Heart left ventricle (tissue), 13 donors: ENCODE measurements around the gene KRTAP10-7.

ENCODE experiments used
- CTCF ChIP-seq, 12 donors: fragments of 200-600 bp; sonication (generic) in 4 of 12; IDR thresholded peaks; one replicate each; pipeline versions ENCODE4 v1.5.0 to v1.8.0; 2018 to 2022; ENCODE audit warnings: antibody characterized with exemption in 12 of 12, mild to moderate bottlenecking in 5 of 12
- POLR2A ChIP-seq, 2 donors: fragments of 450-650 bp; IDR thresholded peaks; one replicate each; pipeline ENCODE4 v1.6.1; 2017; ENCODE audit warnings: antibody characterized with exemption in 2 of 2, mild to moderate bottlenecking in 2 of 2, moderate library complexity in 2 of 2
- donor health status: ischemic (EF 13 %, LVEDD 7.1; RV severe dilation, severe dysfunction).
- donor health status: DM: no; HTN: yes; CAD: no.
- donor health status: DM: no; HTN: no; CAD: no.
- donor health status: ischemic (EF 25% LVEDD 6.9; RV normal size, moderate dysfunction).
- donor health status: ischemic (EF 25% LVEDD 5.7; RV mildly dilated, moderate dysfunction).
- donor health status: ischemic (EF 35%, LVEDD 5.7; RV mildly dilated, moderate dysfunction).
- donor health status: nonischemic (EF 11% LVEDD 7.7; RV severe dilation, severe dysfunction).
- donor health status: DM: yes; HTN: yes; CAD: no.
- donor health status: PGD.
- donor health status: ischemic (EF 29% LVEDD 5.4; RV normal size, mild dysfunction).
- donor health status: nonischemic (EF 23%, LVEDD 6.1; RV moderate dilation, normal function).

GRCh38 chr21:44644878-44645277 is 44.5 kb downstream of the KRTAP10-7 start:
- TF ChIP-seq CTCF (IDR thresholded peaks at IDR 0.05) (no peak), POLR2A (IDR thresholded peaks at IDR 0.05) (no peak)
